GM21390 (cell line): Measurements from ENCODE around the gene ST7.

Experiments
- ATAC-seq: cut with Tn5 transposase; IDR thresholded peaks from one replicate; pipeline ENCODE4 v1.9.1; 2021; ENCODE audit not compliant: unreplicated experiment

ST7 gene

GRCh38 chr7:117006907-117007684, 53.8 kb downstream of the ST7 start:
- ATAC-seq, result no peak

GRCh38 chr7:117008118-117008885, 55.0 kb downstream of the ST7 start:
- no peak for ATAC-seq

GRCh38 chr7:117008886-117009531, 55.7 kb downstream of the ST7 start:
- no peak for ATAC-seq

- ATAC-seq, result no peak
Observed at GRCh38 chr7:117009705-117010361, 56.5 kb downstream of the ST7 start.

DNA sequence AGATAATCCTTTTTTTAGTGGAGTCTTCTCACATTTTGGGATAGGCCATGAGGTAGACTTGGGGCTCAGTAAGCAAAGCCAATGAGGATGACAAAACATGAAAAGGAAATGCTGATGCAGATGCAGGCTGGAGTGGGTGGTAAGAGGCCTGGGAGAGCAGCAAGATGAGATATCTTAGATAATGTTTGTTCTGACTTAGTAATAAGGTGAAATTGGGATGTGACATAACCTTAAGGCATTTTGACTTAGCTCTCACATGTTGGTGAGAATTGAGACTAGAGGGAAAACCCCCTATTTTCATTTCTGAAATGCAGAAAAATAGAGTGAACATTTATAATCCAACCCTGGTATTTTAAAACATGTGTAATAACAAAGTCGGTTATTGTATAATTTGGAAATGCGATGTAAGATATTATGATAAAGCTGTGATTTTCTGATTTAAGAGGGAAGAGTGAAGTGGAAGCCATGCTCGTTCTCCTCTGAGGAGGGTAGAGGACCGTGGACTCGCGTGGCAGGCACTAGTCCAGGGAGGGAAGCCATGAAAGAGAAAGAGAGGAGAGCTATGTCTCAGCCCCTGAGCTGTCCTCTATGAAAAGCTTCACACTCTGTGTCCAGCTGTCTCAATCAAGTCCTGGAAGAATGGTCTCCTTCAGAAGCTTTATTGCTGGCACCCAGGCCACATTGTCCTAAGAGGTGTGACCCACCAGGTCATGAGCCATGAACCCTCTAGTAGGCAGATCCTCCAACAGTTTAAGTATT, 57.3 kb downstream of the ST7 start:
- ATAC-seq, result peak; percentile 41

DNA sequence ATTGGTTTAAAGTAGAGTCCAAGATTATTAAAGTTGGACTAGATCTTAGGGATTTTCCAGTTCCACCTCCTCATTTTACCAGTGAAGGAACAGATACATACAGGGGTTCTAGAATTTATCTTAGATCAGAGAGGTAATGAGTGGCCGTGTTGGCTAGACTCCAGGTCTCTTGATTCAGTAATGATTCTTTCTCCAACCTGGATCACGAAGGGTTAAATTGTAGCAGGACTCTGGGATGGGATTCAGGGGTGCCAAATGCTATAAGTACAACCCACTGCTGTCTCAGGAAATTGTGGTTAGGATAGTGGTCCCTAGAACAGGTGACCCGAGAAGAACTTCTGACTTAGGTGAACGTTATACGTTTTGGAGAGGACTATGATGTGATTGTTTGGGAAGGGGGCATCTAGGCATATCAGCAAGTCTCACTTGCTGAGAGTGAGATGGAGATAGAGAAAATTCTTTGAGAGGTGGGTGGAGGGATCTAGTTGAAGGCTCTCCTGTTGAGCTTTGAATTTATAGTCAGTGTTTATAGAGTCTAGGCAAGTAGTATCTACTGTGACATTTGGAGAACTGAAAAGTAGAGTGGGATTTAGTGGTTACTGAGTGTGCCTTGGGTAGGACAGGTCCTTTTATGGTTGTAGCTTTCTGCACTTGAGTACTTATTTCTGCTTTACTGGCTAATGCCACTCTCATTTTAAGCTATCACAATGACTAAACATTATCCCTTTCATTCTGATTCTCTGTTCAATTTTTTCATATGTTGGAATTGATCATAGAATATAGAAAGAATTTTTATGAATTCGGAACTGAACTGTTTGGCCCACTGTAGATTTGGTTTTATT, 58.3 kb downstream of the ST7 start:
- ATAC-seq, result peak; percentile 74

DNA sequence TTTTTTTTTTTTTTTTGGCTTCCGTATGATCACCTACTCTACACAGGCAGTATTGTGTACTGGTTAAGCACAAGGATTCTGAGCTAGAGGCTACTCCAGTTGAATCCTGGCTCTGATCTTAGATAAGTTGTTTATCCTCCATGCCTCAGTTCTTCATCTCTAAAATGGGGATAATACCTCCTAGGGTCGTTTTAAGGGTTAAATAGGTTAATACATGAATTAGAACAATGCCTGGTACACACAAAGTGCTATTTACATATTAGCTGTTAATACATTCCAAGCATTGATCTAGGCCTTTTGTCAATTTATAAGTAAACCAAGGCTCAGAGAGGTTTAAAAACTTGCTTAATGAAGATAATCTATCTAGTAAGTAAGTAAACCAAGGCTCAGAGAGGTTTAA, 59.0 kb downstream of the ST7 start:
- peak; percentile 9 for ATAC-seq

GRCh38 chr7:117012696-117013095, 59.4 kb downstream of the ST7 start:
- no peak for ATAC-seq

DNA sequence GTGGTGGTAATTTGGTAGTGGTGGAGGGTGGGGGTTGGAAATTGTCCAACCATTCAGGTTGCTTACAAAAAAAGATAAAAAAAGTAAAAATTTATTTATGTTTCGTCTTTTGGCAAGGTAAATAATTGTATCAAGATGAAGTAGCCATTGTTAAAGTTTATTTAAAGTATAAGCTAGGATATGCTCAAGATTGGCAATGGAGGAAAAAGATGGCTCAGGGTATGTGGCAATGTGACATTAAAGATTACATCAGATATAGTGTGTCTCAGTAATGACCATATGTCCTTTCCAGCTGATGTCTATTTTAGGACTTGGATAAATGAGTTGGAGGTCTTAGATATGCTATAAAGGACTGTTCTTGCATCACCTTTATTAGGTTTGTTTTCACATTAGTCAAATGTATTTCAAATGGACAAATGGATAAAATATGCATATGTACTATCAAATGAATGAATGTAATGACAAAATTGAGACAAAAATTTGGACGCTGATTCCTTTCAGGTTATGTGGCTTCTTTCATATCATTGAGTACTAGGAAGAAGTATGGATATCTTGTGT, 60.9 kb downstream of the ST7 start:
- no peak for ATAC-seq

GRCh38 chr7:117014673-117015133, 61.4 kb downstream of the ST7 start:
- peak; percentile 34 for ATAC-seq

DNA sequence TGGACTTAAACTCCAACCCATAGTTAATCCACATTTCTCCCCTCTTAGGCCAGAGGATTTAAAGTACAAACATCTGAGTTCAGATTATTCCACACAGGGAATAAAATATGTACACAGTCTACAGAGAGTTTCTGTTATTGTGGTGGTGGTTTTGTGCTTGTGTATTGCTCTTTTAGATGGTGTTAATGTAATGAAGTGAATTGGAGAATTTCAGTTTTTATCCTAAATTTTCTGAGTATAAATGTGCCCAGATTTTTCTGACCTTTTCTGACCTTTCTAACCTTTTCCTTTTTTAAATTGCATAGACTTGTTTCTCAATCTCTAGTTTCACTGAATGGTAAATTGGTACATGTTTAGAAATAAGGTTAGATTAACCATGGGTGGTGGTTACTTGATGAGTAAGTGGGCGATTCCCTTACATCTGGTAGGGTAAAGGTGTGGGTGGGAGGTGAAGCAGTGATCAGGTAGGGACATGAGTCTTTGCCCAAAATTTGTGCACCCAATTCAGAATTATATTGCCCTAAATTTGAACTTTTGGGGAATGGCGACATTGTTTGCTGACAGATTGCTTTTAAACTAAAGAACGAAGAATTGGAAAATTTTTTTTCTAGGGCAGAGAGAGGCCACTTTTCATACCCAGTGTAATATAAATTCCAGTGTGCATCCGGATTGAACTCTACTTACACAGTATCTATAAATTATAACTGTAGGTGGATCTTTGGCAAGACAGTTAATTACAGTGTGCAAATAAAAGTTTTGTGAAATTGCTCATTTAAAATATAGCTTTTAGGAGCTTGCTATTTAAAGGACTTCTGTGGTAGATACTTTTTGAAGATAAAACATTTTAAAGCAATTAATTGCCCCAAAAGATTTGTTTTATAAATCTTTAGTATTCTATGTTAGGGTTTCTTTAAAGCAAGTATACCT, 62.2 kb downstream of the ST7 start:
- no peak for ATAC-seq

GRCh38 chr7:117017017-117017451, 63.7 kb downstream of the ST7 start:
- no peak for ATAC-seq

GRCh38 chr7:117017702-117018266, 64.5 kb downstream of the ST7 start:
- ATAC-seq, result no peak

DNA sequence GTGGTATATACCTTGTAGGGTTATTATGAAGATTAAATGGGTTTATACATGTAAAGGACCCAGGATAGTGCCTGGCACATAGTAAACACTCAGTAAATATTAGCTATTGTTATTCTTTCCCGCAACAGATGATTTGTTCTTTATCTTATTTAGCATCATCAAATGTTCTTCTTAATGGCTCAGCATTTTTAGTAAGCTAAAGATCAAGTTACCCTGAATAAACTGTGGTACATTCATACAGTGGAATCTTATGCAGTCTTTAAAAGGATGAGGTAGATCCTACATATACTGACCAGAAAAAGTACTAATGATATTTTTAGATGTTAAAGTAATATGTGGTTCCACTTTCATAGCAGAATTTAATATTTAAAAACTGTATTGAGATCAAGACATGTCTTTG, 65.4 kb downstream of the ST7 start:
- no peak for ATAC-seq

DNA sequence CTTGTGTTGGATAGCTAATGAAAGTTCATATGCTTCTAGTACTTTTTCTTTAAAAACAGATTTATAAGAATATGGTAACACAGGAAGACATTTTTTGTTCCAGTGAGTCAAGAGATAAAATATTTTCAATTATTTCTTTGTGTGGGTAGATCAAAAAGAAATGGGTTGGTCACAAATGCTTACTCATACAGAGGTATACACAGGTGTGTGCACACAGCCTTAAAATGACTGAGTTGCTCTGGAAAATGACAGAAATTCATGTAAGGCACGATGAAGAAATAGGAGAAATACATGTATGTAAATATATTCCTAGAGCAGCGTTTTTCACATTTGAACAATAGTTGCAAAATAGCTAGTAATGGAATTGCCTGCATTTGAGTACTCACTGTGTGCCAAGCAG, 66.0 kb downstream of the ST7 start:
- ATAC-seq, result no peak

- ATAC-seq, result no peak
Observed at GRCh38 chr7:117019786-117020590, 66.7 kb downstream of the ST7 start.

DNA sequence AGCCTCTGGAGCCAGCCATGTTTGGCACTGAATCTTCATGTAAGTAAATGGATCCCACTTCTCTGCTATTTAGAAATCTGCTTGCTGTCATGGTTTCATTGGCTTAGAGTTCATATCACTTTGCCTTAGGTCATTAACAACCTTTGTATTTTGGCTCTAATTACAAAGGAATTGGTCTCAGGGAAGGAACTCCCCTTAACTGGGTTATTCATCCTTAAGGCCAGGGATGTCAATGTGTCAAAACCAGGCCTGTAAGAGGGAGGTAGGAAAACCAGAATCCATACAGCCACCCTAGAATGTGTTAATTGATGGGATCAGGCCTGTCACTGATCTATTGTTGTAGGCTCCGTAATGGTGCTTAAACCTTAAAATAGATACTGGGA, 67.3 kb downstream of the ST7 start:
- ATAC-seq, result no peak
